HG03060 (cell line): ENCODE results near the gene SH3GL1.
A peak's percentile ranks its signal among the peaks of the same experiment; 100 is the strongest.

Source experiments
- ATAC-seq: cut with Tn5 transposase; IDR thresholded peaks from one replicate; pipeline ENCODE4 v1.9.1; 2021; ENCODE audit warnings: low read depth, moderate number of reproducible peaks; ENCODE audit not compliant: unreplicated experiment

Gene SH3GL1

GRCh38 chr19:4400135-4400936, at the start of gene SH3GL1:
SH3GL1 (minus strand) TSS chr19:4400547; CDS start chr19:4400368, 179 bp downstream.
- ATAC-seq, result peak; percentile 39

- ATAC-seq, result no peak
Observed at GRCh38 chr19:4449639-4450028, 49.3 kb upstream of the SH3GL1 start.

- ATAC-seq, result no peak
Observed at GRCh38 chr19:4449022-4449638, 48.8 kb upstream of the SH3GL1 start.

GRCh38 chr19:4448147-4448985, 48.0 kb upstream of the SH3GL1 start:
- no peak for ATAC-seq

GRCh38 chr19:4447327-4448146, 47.2 kb upstream of the SH3GL1 start:
- ATAC-seq, result no peak

GRCh38 chr19:4446704-4447200, 46.4 kb upstream of the SH3GL1 start:
- ATAC-seq, result no peak

GRCh38 chr19:4445963-4446703, 45.8 kb upstream of the SH3GL1 start:
- ATAC-seq, result no peak

GRCh38 chr19:4444765-4445741, 44.7 kb upstream of the SH3GL1 start:
- no peak for ATAC-seq

GRCh38 chr19:4443966-4444764, 43.8 kb upstream of the SH3GL1 start:
- ATAC-seq, result no peak

- ATAC-seq, result no peak
Observed at GRCh38 chr19:4443188-4443587, 42.8 kb upstream of the SH3GL1 start.

GRCh38 chr19:4442819-4443146, 42.4 kb upstream of the SH3GL1 start:
- ATAC-seq, result no peak

- no peak for ATAC-seq
Observed at GRCh38 chr19:4441994-4442818, 41.9 kb upstream of the SH3GL1 start.

- no peak for ATAC-seq
Observed at GRCh38 chr19:4439243-4439642, 38.9 kb upstream of the SH3GL1 start.

GRCh38 chr19:4437103-4437502, 36.8 kb upstream of the SH3GL1 start:
- ATAC-seq, result no peak

- ATAC-seq, result no peak
Observed at GRCh38 chr19:4436231-4436630, 35.9 kb upstream of the SH3GL1 start.

- ATAC-seq, result no peak
Observed at GRCh38 chr19:4434391-4434790, 34.0 kb upstream of the SH3GL1 start.
